HEK293T (cell line): Measurements from ENCODE around the gene MAX.

Experiments used
- CTCF ChIA-PET: fragments of 350-600 bp; formaldehyde crosslinking; extraction: SDS; loops from one replicate; lab custom pipeline; 2021; ENCODE audit warnings: antibody characterized with exemption, inconsistent platforms; lab: Yijun Ruan, JAX
- POLR2A ChIA-PET: fragments of 350-600 bp; formaldehyde crosslinking; extraction: SDS; loops from one replicate; lab custom pipeline; 2020; ENCODE audit warnings: antibody characterized with exemption, inconsistent platforms; lab: Yijun Ruan, JAX
- DNase-seq: peaks from one replicate; pipeline ENCODE4 v3.0.0; 2012; ENCODE audit warnings: mixed read lengths; ENCODE audit errors: extremely low spot score
- ARNT ChIP-seq: fragments of 450-650 bp; IDR thresholded peaks from 2 replicates; pipeline ENCODE4 v1.6.1; 2017; ENCODE audit warnings: mild to moderate bottlenecking
- BHLHE40 ChIP-seq: fragments of 450-650 bp; IDR thresholded peaks from 2 replicates; pipeline ENCODE4 v1.6.1; 2016; ENCODE audit warnings: mild to moderate bottlenecking, moderate library complexity, borderline replicate concordance
- CTBP1 ChIP-seq: fragments of 450-650 bp; IDR thresholded peaks from 2 replicates; pipeline ENCODE4 v1.6.1; 2016; ENCODE audit warnings: borderline replicate concordance
- ELF4 ChIP-seq: fragments of 450-650 bp; IDR thresholded peaks from 2 replicates; pipeline ENCODE4 v1.6.1; 2017; ENCODE audit warnings: antibody characterized with exemption
- FOXA1 ChIP-seq: fragments of 450-650 bp; IDR thresholded peaks from 2 replicates; pipeline ENCODE4 v1.6.1; 2016; ENCODE audit warnings: mild to moderate bottlenecking
- FOXK2 ChIP-seq: fragments of 450-650 bp; IDR thresholded peaks from 2 replicates; pipeline ENCODE4 v1.6.1; 2016; ENCODE audit warnings: mild to moderate bottlenecking
- FOXM1 ChIP-seq: fragments of 450-650 bp; IDR thresholded peaks from 2 replicates; pipeline ENCODE4 v1.6.1; 2017; ENCODE audit warnings: mild to moderate bottlenecking, borderline replicate concordance
- HDGF ChIP-seq: fragments of 450-650 bp; IDR thresholded peaks from 2 replicates; pipeline ENCODE4 v1.6.1; 2017; ENCODE audit warnings: antibody characterized with exemption, borderline replicate concordance
- L3MBTL2 ChIP-seq: fragments of 450-650 bp; conservative IDR thresholded peaks from 2 replicates; pipeline ENCODE4 v1.6.1; 2016; ENCODE audit warnings: mild to moderate bottlenecking
- LEF1 ChIP-seq: fragments of 450-650 bp; IDR thresholded peaks from 2 replicates; pipeline ENCODE4 v1.6.1; 2017; ENCODE audit warnings: mild to moderate bottlenecking, borderline replicate concordance
- NFRKB ChIP-seq: fragments of 450-650 bp; IDR thresholded peaks from 2 replicates; pipeline ENCODE4 v1.6.1; 2016; ENCODE audit warnings: mild to moderate bottlenecking, moderate library complexity
- PKNOX1 ChIP-seq: fragments of 450-650 bp; IDR thresholded peaks from 2 replicates; pipeline ENCODE4 v1.6.1; 2016
- SP1 ChIP-seq: fragments of 450-650 bp; IDR thresholded peaks from 2 replicates; pipeline ENCODE4 v1.6.1; 2017
- SUZ12 ChIP-seq: fragments of 450-650 bp; IDR thresholded peaks from 2 replicates; pipeline ENCODE4 v1.6.1; 2016; ENCODE audit warnings: mild to moderate bottlenecking
- TARDBP ChIP-seq: fragments of 450-650 bp; IDR thresholded peaks from 2 replicates; pipeline ENCODE4 v1.6.1; 2016
- ZNF384 ChIP-seq: fragments of 450-650 bp; IDR thresholded peaks from 2 replicates; pipeline ENCODE4 v1.6.1; 2016

The MAX gene

DNA sequence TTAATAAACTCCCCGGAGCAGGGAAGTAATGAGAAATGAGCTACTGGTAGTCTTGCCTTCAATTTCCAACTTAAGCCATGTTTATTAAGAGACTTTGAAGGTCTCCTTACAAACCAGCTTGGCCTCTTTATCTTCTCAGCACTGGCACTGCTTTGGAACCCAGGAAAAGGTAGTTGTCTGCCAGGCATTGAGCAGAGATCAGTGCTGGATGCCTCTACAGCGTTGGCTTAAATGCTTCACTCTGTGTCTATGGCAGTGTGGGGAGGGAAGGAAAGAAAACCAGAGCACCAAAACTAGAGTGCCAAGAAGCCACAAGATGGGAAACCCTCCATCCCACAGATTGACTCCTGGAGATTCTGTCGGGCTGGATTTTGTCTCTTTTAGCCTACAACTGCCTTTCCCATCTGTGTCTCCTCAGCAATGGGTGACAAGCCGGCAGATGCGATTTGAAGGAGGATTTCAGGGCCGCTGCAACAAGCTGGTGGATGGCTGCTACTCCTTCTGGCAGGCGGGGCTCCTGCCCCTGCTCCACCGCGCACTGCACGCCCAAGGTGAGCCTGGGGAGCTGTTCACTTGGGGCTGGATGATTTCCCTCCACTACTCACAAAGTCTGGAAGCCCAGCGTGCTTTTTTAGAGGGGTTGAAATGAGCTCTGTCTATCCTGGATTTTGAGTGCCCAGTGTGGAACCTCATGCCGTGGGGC, 58.3 kb downstream of the MAX start:
- no peak for TF ChIP-seq TARDBP
- no peak for TF ChIP-seq HDGF
- TF ChIP-seq FOXM1, result no peak
- TF ChIP-seq ZNF384, result no peak
- no peak for TF ChIP-seq ELF4
- no peak for TF ChIP-seq FOXK2
- TF ChIP-seq L3MBTL2, result no peak
- no peak for TF ChIP-seq FOXA1
- TF ChIP-seq PKNOX1, result no peak
- TF ChIP-seq CTBP1, result no peak
- TF ChIP-seq ARNT, result no peak
- TF ChIP-seq SUZ12, result no peak
- no peak for TF ChIP-seq SP1
- no peak for TF ChIP-seq NFRKB
- CTCF ChIA-PET, result no interaction called here

DNA sequence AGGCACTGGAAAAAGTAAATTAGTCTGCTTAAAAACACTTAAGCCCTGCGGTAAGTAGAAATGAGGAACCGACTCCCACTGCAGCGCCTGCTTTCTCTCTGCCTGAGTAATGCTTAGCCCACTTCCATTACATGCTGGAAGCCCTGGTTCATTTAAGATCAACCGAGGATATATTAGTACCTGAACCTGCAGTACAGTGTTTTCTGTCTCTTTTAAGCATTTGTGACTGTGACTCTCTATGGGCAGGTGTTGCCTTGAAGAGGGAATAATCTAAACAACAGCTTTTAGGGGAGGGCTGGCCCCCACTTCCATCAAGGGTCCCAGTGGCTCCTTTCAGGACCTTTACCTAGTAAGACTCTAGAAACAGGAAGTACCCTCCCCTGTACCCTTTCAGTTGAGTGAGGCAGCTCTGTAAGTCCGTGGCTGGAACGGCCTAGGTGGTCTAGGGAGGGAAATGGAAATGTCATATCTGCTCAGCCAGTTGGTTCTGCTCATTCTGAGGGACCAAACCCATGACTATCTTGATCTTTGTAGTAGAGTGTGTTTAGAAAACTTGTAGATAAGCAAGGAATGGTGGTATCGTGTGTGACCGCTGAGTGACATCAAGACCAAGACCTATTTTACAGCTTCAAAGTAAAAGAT, 59.5 kb downstream of the MAX start:
- ChIA-PET CTCF (no interaction called here), POLR2A (no interaction called here)
- TF ChIP-seq L3MBTL2 (no peak), TARDBP (no peak), LEF1 (no peak), PKNOX1 (no peak), FOXM1 (no peak), BHLHE40 (no peak), ZNF384 (no peak), ELF4 (no peak), FOXK2 (no peak), ARNT (no peak), FOXA1 (no peak), SUZ12 (no peak)
- DNase-seq, result no peak

More for the DNA sequence above, 58.3 kb downstream of the MAX start:
- DNase-seq, result no peak
- POLR2A ChIA-PET, result no interaction called here

DNA sequence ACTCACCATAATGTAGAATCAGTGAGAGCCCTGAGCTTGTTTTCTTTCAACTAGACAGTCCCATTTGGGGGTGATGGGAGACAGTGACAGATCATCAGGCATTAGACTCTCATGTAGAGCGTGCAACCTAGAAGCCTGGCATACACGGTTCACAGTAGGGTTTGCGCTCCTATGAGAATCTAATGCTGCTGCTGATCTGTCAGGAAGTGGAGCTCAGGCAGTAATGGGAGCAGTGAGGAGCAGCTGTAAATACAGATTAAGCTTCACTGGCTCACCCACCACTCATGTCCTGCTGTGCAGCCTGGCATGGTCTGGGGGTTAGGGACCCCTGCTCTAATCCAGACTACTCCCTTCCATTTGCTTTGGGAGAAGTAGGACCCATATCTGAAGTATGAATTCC, 60.0 kb downstream of the MAX start:
- no peak for TF ChIP-seq FOXK2
- TF ChIP-seq CTBP1, result no peak
- TF ChIP-seq ELF4, result no peak
- no peak for TF ChIP-seq HDGF
- no peak for TF ChIP-seq PKNOX1
- TF ChIP-seq FOXM1, result no peak
- no peak for TF ChIP-seq FOXA1
- TF ChIP-seq ARNT, result no peak
- TF ChIP-seq L3MBTL2, result no peak
- POLR2A ChIA-PET, result no interaction called here
- CTCF ChIA-PET, result no interaction called here
- no peak for DNase-seq

- ChIA-PET CTCF (no interaction called here), POLR2A (no interaction called here)
- no peak for TF ChIP-seq BHLHE40
- no peak for TF ChIP-seq HDGF
- TF ChIP-seq TARDBP, result no peak
- no peak for TF ChIP-seq LEF1
- no peak for TF ChIP-seq CTBP1
- no peak for TF ChIP-seq FOXM1
- no peak for TF ChIP-seq ELF4
- no peak for TF ChIP-seq ARNT
- TF ChIP-seq SP1, result no peak
- no peak for TF ChIP-seq FOXA1
- TF ChIP-seq NFRKB, result no peak
- no peak for TF ChIP-seq ZNF384
- TF ChIP-seq FOXK2, result no peak
- no peak for TF ChIP-seq SUZ12
- no peak for TF ChIP-seq L3MBTL2
- no peak for TF ChIP-seq PKNOX1
- no peak for DNase-seq
Observed at GRCh38 chr14:65041434-65041915, 60.8 kb downstream of the MAX start.

- no peak for DNase-seq
- ChIA-PET POLR2A (no interaction called here), CTCF (interaction anchor here (0.6 kb wide), 1 partner anchor 52 kb away, joined by 5 read pairs; no protein-coding TSS in a partner anchor)
- TF ChIP-seq BHLHE40 (no peak), FOXM1 (no peak), ZNF384 (no peak), PKNOX1 (no peak), HDGF (no peak), ELF4 (no peak), SP1 (no peak)
Observed at GRCh38 chr14:65040666-65041433, 61.5 kb downstream of the MAX start.
